H9 (cell line): Measurements from ENCODE around the gene MECR. TPM values are rescaled to one million over a fixed set of nuclear protein-coding genes. Genes with fewer than 3 reads are reported as not detected.
A peak's percentile ranks its signal among the peaks of the same experiment; 100 is the strongest.

Source experiments
- DNase-seq: peaks from one replicate; pipeline ENCODE4 v3.0.0-alpha.2; 2017
- H2AFZ ChIP-seq: one replicate; pipeline ENCODE4 v1.6.1; 2013; ENCODE audit warnings: mild to moderate bottlenecking, low read length, control low read depth, moderate library complexity
- H2AK5ac ChIP-seq: 2 replicates; pipeline ENCODE4 v1.6.1; 2013; ENCODE audit warnings: low read length, control low read depth, mixed read lengths; ENCODE audit not compliant: insufficient read length
- H2BK120ac ChIP-seq: one replicate; pipeline ENCODE4 v1.6.1; 2013; ENCODE audit warnings: low read depth, mild to moderate bottlenecking, low read length, control low read depth, inconsistent platforms; ENCODE audit not compliant: poor library complexity, severe bottlenecking
- H2BK12ac ChIP-seq: 2 replicates; pipeline ENCODE4 v1.6.1; 2013; ENCODE audit warnings: low read length, control low read depth, mixed read lengths, low read depth; ENCODE audit not compliant: insufficient read length
- H2BK15ac ChIP-seq: 2 replicates; pipeline ENCODE4 v1.6.1; 2013; ENCODE audit warnings: low read depth, low read length, control low read depth
- H2BK20ac ChIP-seq: one replicate; pipeline ENCODE4 v1.6.1; 2013; ENCODE audit warnings: low read depth, mild to moderate bottlenecking, low read length, control low read depth, inconsistent platforms; ENCODE audit not compliant: poor library complexity, severe bottlenecking
- H2BK5ac ChIP-seq: 2 replicates; pipeline ENCODE4 v1.6.1; 2013; ENCODE audit warnings: low read length, control low read depth, mixed read lengths; ENCODE audit not compliant: insufficient read length
- H3K14ac ChIP-seq: 2 replicates; pipeline ENCODE4 v1.6.1; 2013; ENCODE audit warnings: low read length, control low read depth; ENCODE audit not compliant: insufficient read depth
- H3K18ac ChIP-seq: 2 replicates; pipeline ENCODE4 v1.6.1; 2013; ENCODE audit warnings: low read depth, mild to moderate bottlenecking, mixed read lengths, low read length, control low read depth; ENCODE audit not compliant: insufficient read length
- H3K23ac ChIP-seq: 2 replicates; pipeline ENCODE4 v1.6.1; 2013; ENCODE audit warnings: low read length, control low read depth, mixed read lengths, low read depth; ENCODE audit not compliant: insufficient read length
- H3K23me2 ChIP-seq: 2 replicates; pipeline ENCODE4 v1.6.1; 2013; ENCODE audit warnings: low read depth, mild to moderate bottlenecking, mixed read lengths, low read length, control low read depth; ENCODE audit not compliant: insufficient read length, poor library complexity, severe bottlenecking
- H3K27ac ChIP-seq: 2 replicates; pipeline ENCODE4 v1.5.1; 2013; ENCODE audit warnings: low read length, control low read depth, mixed read lengths, low read depth; ENCODE audit not compliant: insufficient read length
- H3K27me3 ChIP-seq: 2 replicates; pipeline ENCODE4 v1.6.1; 2013; ENCODE audit warnings: low read length, control low read depth, inconsistent platforms; ENCODE audit not compliant: insufficient read depth
- H3K4ac ChIP-seq: 2 replicates; pipeline ENCODE4 v1.6.1; 2013; ENCODE audit warnings: low read depth, mild to moderate bottlenecking, control low read depth, inconsistent platforms, low read length, moderate library complexity
- H3K4me1 ChIP-seq: 2 replicates; pipeline ENCODE4 v1.6.1; 2013; ENCODE audit warnings: low read length, control low read depth, inconsistent platforms; ENCODE audit not compliant: insufficient read depth
- H3K4me2 ChIP-seq: 2 replicates; pipeline ENCODE4 v1.6.1; 2013; ENCODE audit warnings: low read length, control low read depth, mixed read lengths; ENCODE audit not compliant: insufficient read length, insufficient read depth
- H3K56ac ChIP-seq: 2 replicates; pipeline ENCODE4 v1.6.1; 2013; ENCODE audit warnings: low read depth, mild to moderate bottlenecking, mixed read lengths, low read length, control low read depth; ENCODE audit not compliant: insufficient read length
- H3K79me1 ChIP-seq: 2 replicates; pipeline ENCODE4 v1.6.1; 2013; ENCODE audit warnings: low read depth, mild to moderate bottlenecking, moderate library complexity, low read length, control low read depth, inconsistent platforms; ENCODE audit not compliant: insufficient read depth, poor library complexity, severe bottlenecking
- H3K79me2 ChIP-seq: 2 replicates; pipeline ENCODE4 v1.6.1; 2013; ENCODE audit warnings: low read length, control low read depth, inconsistent platforms; ENCODE audit not compliant: insufficient read depth
- H3K9ac ChIP-seq: 2 replicates; pipeline ENCODE4 v1.6.1; 2013; ENCODE audit warnings: low read length, control low read depth, mixed read lengths; ENCODE audit not compliant: insufficient read length; ENCODE audit errors: extremely low read depth
- H3K9me3 ChIP-seq: one replicate; pipeline ENCODE4 v1.6.1; 2013; ENCODE audit warnings: low read depth, low read length, inconsistent platforms; ENCODE audit not compliant: control insufficient read depth
- H3T11ph ChIP-seq: one replicate; pipeline ENCODE4 v1.6.1; 2013; ENCODE audit warnings: mild to moderate bottlenecking, low read length, control low read depth, inconsistent platforms
- H4K20me1 ChIP-seq: one replicate; pipeline ENCODE4 v1.6.1; 2013; ENCODE audit not compliant: control insufficient read depth, insufficient read length, insufficient read depth
- H4K5ac ChIP-seq: 2 replicates; pipeline ENCODE4 v1.6.1; 2013; ENCODE audit warnings: low read depth, mild to moderate bottlenecking, mixed read lengths, low read length, control low read depth; ENCODE audit not compliant: insufficient read length
- H4K8ac ChIP-seq: replicated peaks from 2 replicates; pipeline ENCODE4 v1.6.1; 2013; ENCODE audit warnings: low read length, control low read depth, mixed read lengths, low read depth; ENCODE audit not compliant: insufficient read length
- H4K91ac ChIP-seq: 2 replicates; pipeline ENCODE4 v1.6.1; 2013; ENCODE audit warnings: low read depth, mild to moderate bottlenecking, moderate library complexity, mixed read lengths, low read length, control low read depth; ENCODE audit not compliant: insufficient read length
- H3K27ac Mint-ChIP-seq, 3 experiments: 2 replicates in 2 of 3; 3 replicates in 1 of 3; pipeline ENCODE4 v1.8.0; 2020 to 2021; ENCODE audit warnings: mixed read lengths in 3 of 3, mild to moderate bottlenecking in 1 of 3, moderate library complexity in 1 of 3
- H3K27me3 Mint-ChIP-seq: 2 replicates; pipeline ENCODE4 v1.8.0; 2021; ENCODE audit warnings: low read depth, mild to moderate bottlenecking, moderate library complexity, mixed read lengths
- H3K36me3 Mint-ChIP-seq, 3 experiments: 2 replicates in 2 of 3; 3 replicates in 1 of 3; pipeline ENCODE4 v1.8.0; 2020 to 2021; ENCODE audit warnings: low read depth in 3 of 3, mixed read lengths in 3 of 3; ENCODE audit not compliant: insufficient read depth in 1 of 3
- H3K4me1 Mint-ChIP-seq, 2 experiments: 2 replicates each; pipeline ENCODE4 v1.8.0; 2020; ENCODE audit warnings: mixed read lengths in 2 of 2
- H3K4me3 Mint-ChIP-seq, 2 experiments: 2 replicates in 1 of 2; 3 replicates in 1 of 2; pipeline ENCODE4 v1.8.0; 2020 to 2021; ENCODE audit warnings: mild to moderate bottlenecking in 2 of 2, mixed read lengths in 2 of 2, moderate library complexity in 1 of 2
- H3K9me3 Mint-ChIP-seq, 2 experiments: 2 replicates in 1 of 2; 3 replicates in 1 of 2; pipeline ENCODE4 v1.8.0; 2020; ENCODE audit warnings: mild to moderate bottlenecking in 2 of 2, mixed read lengths in 2 of 2, moderate library complexity in 1 of 2
- WGBS: extraction: QIAGEN DNeasy Blood & Tissue Kit; methylation state at CpG from one replicate; pipeline ENCODE4 v1.1.7; 2013; ENCODE audit warnings: missing lambda C conversion rate, low lambda C conversion rate, mixed read lengths; ENCODE audit not compliant: insufficient read length; ENCODE audit errors: extremely low coverage; 5-methylcytosine and 5-hydroxymethylcytosine counted together
- total RNA-seq: library from RNA; stranded (reverse); gene quantifications from 2 replicates; pipeline ENCODE4 v1.2.1, GENCODE V29; 2021
- TF ChIP-seq, protein P1 (sequence below): fragments of 200-600 bp; sonication (generic); conservative IDR thresholded peaks from 3 replicates; pipeline ENCODE4 v1.8.0; 2021; ENCODE audit warnings: antibody characterized with exemption, mild to moderate bottlenecking

MECR gene
- total RNA-seq, 1 experiment from 2014 or later: 30.9 TPM

DNA sequence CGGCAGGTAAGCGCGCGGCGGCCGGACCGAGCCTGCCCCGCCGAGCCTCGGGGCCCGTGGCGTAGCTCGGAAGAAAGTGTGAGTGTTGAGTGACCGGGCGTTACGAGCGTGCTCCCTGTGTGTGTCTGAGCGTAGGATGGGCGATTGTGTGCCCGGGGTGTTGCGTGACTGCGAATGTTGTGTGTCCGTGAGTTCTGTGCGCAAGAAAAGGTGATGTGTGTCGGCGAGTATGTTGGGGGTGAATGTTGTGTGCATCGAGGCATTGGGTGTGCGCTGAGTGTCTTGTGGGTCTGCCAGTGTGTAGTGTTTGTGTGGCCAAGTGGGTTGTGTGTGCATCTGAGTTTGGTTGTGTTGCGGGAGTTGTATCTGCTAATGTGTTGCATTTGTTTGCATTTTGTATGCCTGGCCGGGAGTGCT is 6.0 kb upstream of the MECR start:
- Histone ChIP-seq H3K18ac (no peak overlapping the region), H3K4me1 (peaks cover 11% of the 10 kb centered on the region; the same call in 1 of the 2 replicates), H4K91ac (no peak overlapping the region), H3K23me2 (peaks cover 14% of the 10 kb centered on the region), H3K79me1 (no peaks in the 10 kb centered on the region), H2BK12ac (no peak overlapping the region), H2BK20ac (no peak overlapping the region), H3K4ac (no peak overlapping the region), H2BK5ac (no peak overlapping the region), H3K9me3 (no peaks in the 10 kb centered on the region), H3K79me2 (no peaks in the 10 kb centered on the region), H3T11ph (no peak overlapping the region), H3K56ac (no peak overlapping the region), H3K4me2 (peak overlapping the region; percentile 71), H4K20me1 (no peaks in the 10 kb centered on the region), H2AFZ (no peak overlapping the region), H3K27ac (no peak overlapping the region), H4K5ac (no peak overlapping the region), H2BK120ac (no peak overlapping the region), H3K9ac (peak overlapping the region; percentile 14), H2AK5ac (no peak overlapping the region), H4K8ac (no peak overlapping the region), H3K23ac (no peak overlapping the region), H3K27me3 (peaks cover 15% of the 10 kb centered on the region; the same call in 1 of the 2 replicates), H2BK15ac (no peak overlapping the region), H3K14ac (peak overlapping the region; percentile 59)
- no CpG with 5 or more reads among the region's 30 CpGs for WGBS
- Mint-ChIP-seq H3K27me3 (peaks cover 52% of the 10 kb centered on the region), H3K27ac (no peak overlapping the region; a peak in 1 of 7 replicates), H3K4me1 (peaks cover 35 to 39% of the 10 kb centered on the region in 2 experiments), H3K36me3 (peaks cover 0 to 5% (median 0%) of the 10 kb centered on the region in 3 experiments; a peak in 2 of 7 replicates), H3K9me3 (peaks cover 3 to 6% of the 10 kb centered on the region in 2 experiments; a peak in 4 of 5 replicates), H3K4me3 (peak overlapping the region; percentile 78 to 90)
- TF ChIP-seq, protein P1, sequence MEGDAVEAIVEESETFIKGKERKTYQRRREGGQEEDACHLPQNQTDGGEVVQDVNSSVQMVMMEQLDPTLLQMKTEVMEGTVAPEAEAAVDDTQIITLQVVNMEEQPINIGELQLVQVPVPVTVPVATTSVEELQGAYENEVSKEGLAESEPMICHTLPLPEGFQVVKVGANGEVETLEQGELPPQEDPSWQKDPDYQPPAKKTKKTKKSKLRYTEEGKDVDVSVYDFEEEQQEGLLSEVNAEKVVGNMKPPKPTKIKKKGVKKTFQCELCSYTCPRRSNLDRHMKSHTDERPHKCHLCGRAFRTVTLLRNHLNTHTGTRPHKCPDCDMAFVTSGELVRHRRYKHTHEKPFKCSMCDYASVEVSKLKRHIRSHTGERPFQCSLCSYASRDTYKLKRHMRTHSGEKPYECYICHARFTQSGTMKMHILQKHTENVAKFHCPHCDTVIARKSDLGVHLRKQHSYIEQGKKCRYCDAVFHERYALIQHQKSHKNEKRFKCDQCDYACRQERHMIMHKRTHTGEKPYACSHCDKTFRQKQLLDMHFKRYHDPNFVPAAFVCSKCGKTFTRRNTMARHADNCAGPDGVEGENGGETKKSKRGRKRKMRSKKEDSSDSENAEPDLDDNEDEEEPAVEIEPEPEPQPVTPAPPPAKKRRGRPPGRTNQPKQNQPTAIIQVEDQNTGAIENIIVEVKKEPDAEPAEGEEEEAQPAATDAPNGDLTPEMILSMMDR: no peak
- DNase-seq: no peak
